KMS-11 (cell line): ENCODE results near the gene BANF1.

Experiments
- H2AFZ ChIP-seq: fragments of 200-600 bp; sonication (generic); 2 replicates; pipeline ENCODE4 v1.6.1; 2016; ENCODE audit warnings: antibody characterized with exemption, mixed run types, low read depth
- H3K27ac ChIP-seq: fragments of 200-600 bp; sonication (generic); 2 replicates; pipeline ENCODE4 v1.6.1; 2016; ENCODE audit warnings: mild to moderate bottlenecking, mixed run types
- H3K27me3 ChIP-seq: fragments of 200-600 bp; sonication (generic); 2 replicates; pipeline ENCODE4 v1.6.1; 2017; ENCODE audit warnings: mild to moderate bottlenecking, low read depth, mixed run types, moderate library complexity; ENCODE audit not compliant: insufficient read depth
- H3K36me3 ChIP-seq: fragments of 200-600 bp; sonication (generic); 2 replicates; pipeline ENCODE4 v1.6.1; 2017; ENCODE audit warnings: mild to moderate bottlenecking, mixed run types; ENCODE audit not compliant: insufficient read depth
- H3K4me1 ChIP-seq: fragments of 200-600 bp; sonication (generic); 2 replicates; pipeline ENCODE4 v1.6.1; 2016; ENCODE audit warnings: mild to moderate bottlenecking, low read depth, mixed run types; ENCODE audit not compliant: poor library complexity, severe bottlenecking
- H3K4me2 ChIP-seq: fragments of 200-600 bp; sonication (generic); 2 replicates; pipeline ENCODE4 v1.7.0; 2016; ENCODE audit warnings: mild to moderate bottlenecking, mixed run types
- H3K4me3 ChIP-seq: fragments of 200-600 bp; sonication (generic); IDR thresholded peaks from 2 replicates; pipeline ENCODE4 v1.6.1; 2017; ENCODE audit warnings: low read depth, low read length, mixed read lengths; ENCODE audit not compliant: insufficient read depth
- H3K79me2 ChIP-seq: fragments of 200-600 bp; sonication (generic); 2 replicates; pipeline ENCODE4 v1.6.1; 2016; ENCODE audit warnings: low read depth, mixed run types; ENCODE audit not compliant: insufficient read depth
- H3K9ac ChIP-seq: fragments of 200-600 bp; sonication (generic); 2 replicates; pipeline ENCODE4 v1.6.1; 2016; ENCODE audit warnings: mild to moderate bottlenecking, mixed run types
- H4K20me1 ChIP-seq: fragments of 200-600 bp; sonication (generic); 2 replicates; pipeline ENCODE4 v1.6.1; 2016; ENCODE audit warnings: mild to moderate bottlenecking, mixed run types; ENCODE audit not compliant: insufficient read depth
- CTCF ChIP-seq: fragments of 200-600 bp; sonication (generic); conservative IDR thresholded peaks from 2 replicates; pipeline ENCODE4 v1.6.1; 2017; ENCODE audit warnings: low read depth, mild to moderate bottlenecking, antibody characterized with exemption, low read length, moderate library complexity, mixed read lengths

Gene BANF1

GRCh38 chr11:65981101-65981740 lies 21.1 kb upstream of the BANF1 start:
- no peaks in the 10 kb centered on the region for H3K36me3 ChIP-seq
- no peak overlapping the region for H2AFZ ChIP-seq
- no peak for TF ChIP-seq CTCF
- H3K27me3 ChIP-seq: no peaks in the 10 kb centered on the region
- H4K20me1 ChIP-seq: no peaks in the 10 kb centered on the region
- no peaks in the 10 kb centered on the region for H3K4me1 ChIP-seq
- no peak overlapping the region for H3K9ac ChIP-seq
- no peak overlapping the region for H3K4me2 ChIP-seq
- no peak overlapping the region for H3K27ac ChIP-seq
- H3K79me2 ChIP-seq: no peaks in the 10 kb centered on the region
- H3K4me3 ChIP-seq: no peak overlapping the region

- no peak for TF ChIP-seq CTCF
- no peak overlapping the region for H3K27ac ChIP-seq
- no peaks in the 10 kb centered on the region for H3K4me1 ChIP-seq
- H3K27me3 ChIP-seq: no peaks in the 10 kb centered on the region
- H4K20me1 ChIP-seq: no peaks in the 10 kb centered on the region
- H3K36me3 ChIP-seq: no peaks in the 10 kb centered on the region
- H2AFZ ChIP-seq: no peak overlapping the region
- H3K9ac ChIP-seq: no peak overlapping the region
- no peaks in the 10 kb centered on the region for H3K79me2 ChIP-seq
- no peak overlapping the region for H3K4me2 ChIP-seq
- no peak overlapping the region for H3K4me3 ChIP-seq
Measured at GRCh38 chr11:65981972-65982823, 20.1 kb upstream of the BANF1 start.

- H3K36me3 ChIP-seq: no peaks in the 10 kb centered on the region
- H3K9ac ChIP-seq: no peak overlapping the region
- no peak overlapping the region for H3K4me3 ChIP-seq
- H3K4me2 ChIP-seq: no peak overlapping the region
- H3K4me1 ChIP-seq: no peaks in the 10 kb centered on the region
- H4K20me1 ChIP-seq: no peaks in the 10 kb centered on the region
- H2AFZ ChIP-seq: no peak overlapping the region
- no peak for TF ChIP-seq CTCF
- H3K27ac ChIP-seq: no peak overlapping the region
- H3K27me3 ChIP-seq: no peaks in the 10 kb centered on the region
- no peaks in the 10 kb centered on the region for H3K79me2 ChIP-seq
Measured at GRCh38 chr11:65982824-65983588, 19.3 kb upstream of the BANF1 start.

- no peak overlapping the region for H2AFZ ChIP-seq
- H3K9ac ChIP-seq: no peak overlapping the region
- H3K27ac ChIP-seq: no peak overlapping the region
- H3K79me2 ChIP-seq: no peaks in the 10 kb centered on the region
- H3K4me3 ChIP-seq: no peak overlapping the region
- H3K27me3 ChIP-seq: no peaks in the 10 kb centered on the region
- no peaks in the 10 kb centered on the region for H4K20me1 ChIP-seq
- no peak overlapping the region for H3K4me2 ChIP-seq
- TF ChIP-seq CTCF: no peak
- H3K36me3 ChIP-seq: no peaks in the 10 kb centered on the region
- no peaks in the 10 kb centered on the region for H3K4me1 ChIP-seq
Measured at GRCh38 chr11:65983589-65983987, 18.7 kb upstream of the BANF1 start.
